ENCODE results near the gene CYBB.
A peak's percentile ranks its signal among the peaks of the same experiment; 100 is the strongest.

The CYBB gene

DNA sequence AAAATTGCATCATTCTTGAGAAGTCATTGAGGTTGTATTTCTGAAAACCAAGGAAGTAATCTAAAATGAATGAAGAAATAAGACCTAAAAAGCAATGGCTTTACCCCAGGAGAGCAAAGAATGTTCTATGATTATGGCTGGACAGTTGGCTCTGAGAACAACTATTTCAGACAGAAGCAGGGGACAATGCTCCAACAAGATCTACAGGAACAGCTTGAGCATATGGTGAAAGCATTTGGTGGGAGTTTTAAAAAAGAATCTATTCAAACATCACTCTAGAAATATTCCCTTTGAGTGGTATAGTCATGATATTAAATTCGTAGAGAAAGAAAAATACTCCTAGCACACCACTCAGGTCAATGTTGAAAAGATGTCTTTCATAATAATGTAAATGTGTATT is 40.8 kb downstream of the CYBB start:
- Histone ChIP-seq H3K27ac (ENCODE audit: low read depth, low read length) (no peak overlapping the region), H3K9me3 (ENCODE audit: control insufficient read depth in 5 of 5, low read length in 5 of 5) (no peaks in the 10 kb centered on the region), H3K36me3 (ENCODE audit: control insufficient read depth in 5 of 5, insufficient read depth in 5 of 5, low read length in 5 of 5) (no peaks in the 10 kb centered on the region), H3K4me1 (ENCODE audit: control insufficient read depth in 5 of 5, insufficient read depth in 5 of 5, low read length in 5 of 5) (peaks cover 0 to 2% (median 0%) of the 10 kb centered on the region in 5 donors), H3K9ac (ENCODE audit: low read length in 5 of 5) (no peak overlapping the region), H3K27me3 (ENCODE audit: control insufficient read depth in 5 of 5, insufficient read depth in 4 of 5, low read length in 5 of 5) (peaks cover 3 to 25% (median 9%) of the 10 kb centered on the region in 5 donors), H3K4me3 (ENCODE audit: low read depth in 1 of 5, low read length in 5 of 5) (no peak overlapping the region)

DNA sequence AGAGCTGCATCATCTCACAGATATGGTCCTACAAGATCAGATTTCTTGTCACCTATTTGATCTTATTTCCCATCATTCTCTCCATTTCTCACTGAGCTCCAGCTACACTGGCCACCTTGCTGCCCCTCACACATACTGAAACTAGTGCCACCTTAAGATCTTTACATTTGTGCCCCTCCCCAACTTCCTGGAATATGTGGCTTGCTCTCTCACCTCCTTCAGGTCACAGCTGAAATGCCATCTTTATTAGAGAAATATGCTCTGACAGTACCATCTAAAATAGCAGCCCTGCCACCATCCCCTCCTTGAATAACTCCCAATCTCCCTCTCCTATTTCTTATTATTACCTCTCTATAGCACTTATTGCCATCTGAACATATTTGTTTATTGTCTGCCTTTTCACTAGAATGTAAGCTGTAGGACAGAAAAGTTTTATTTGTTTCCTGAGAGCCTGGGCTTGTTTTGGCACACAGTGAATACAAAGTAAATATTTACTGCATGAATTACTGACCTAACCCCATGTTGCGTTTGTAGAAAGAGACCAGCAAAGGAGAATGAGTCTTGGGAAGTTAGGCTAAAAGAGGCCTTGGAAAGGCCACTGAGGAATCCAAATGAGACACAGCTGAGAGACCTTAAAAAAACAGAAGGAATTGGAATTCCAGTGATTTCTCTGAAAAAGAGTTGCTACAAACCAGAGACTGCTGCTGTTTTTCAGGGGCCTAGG is 44.8 kb downstream of the CYBB start:
- Histone ChIP-seq H3K27me3 (ENCODE audit: control insufficient read depth in 5 of 5, insufficient read depth in 4 of 5, low read length in 5 of 5) (peaks cover 2 to 10% (median 3%) of the 10 kb centered on the region in 5 donors), H3K4me1 (ENCODE audit: control insufficient read depth in 5 of 5, insufficient read depth in 5 of 5, low read length in 5 of 5) (no peaks in the 10 kb centered on the region)

DNA sequence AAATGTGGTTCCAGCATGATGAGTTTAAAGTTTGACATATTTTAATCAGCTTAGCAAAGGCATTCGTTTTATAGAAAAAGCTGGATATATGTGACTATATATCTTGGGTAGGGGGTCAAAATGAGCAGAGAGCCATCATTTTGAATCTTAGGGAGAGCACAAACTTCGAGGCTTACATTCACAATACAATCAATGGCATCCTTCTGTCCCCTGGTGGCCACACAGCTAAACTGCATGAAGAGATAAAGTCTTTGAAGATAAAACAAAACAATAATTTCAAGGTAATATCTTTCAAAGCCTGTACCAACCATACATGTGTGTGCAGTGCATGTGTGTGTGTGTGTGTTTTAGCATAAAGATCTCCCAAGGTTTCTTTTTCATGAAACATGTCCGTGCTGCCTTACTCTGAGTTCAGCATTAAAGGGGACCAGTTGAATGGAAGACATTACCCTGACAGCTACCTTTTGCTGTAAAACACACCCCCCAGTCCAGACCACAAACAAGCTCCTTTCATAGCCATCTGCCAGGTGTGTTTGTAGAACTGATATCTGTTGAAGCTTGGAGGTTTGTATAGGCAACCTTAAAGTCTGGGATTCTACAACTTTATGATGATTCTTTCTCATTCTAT is 45.5 kb downstream of the CYBB start:
- Histone ChIP-seq H3K9ac (ENCODE audit: low read length in 5 of 5) (no peak overlapping the region), H3K27me3 (ENCODE audit: control insufficient read depth in 5 of 5, insufficient read depth in 4 of 5, low read length in 5 of 5) (peaks cover 0 to 7% (median 2%) of the 10 kb centered on the region in 5 donors), H3K9me3 (ENCODE audit: control insufficient read depth in 5 of 5, low read length in 5 of 5) (no peaks in the 10 kb centered on the region), H3K4me3 (ENCODE audit: low read depth in 1 of 5, low read length in 5 of 5) (no peak overlapping the region), H3K36me3 (ENCODE audit: control insufficient read depth in 5 of 5, insufficient read depth in 5 of 5, low read length in 5 of 5) (no peaks in the 10 kb centered on the region), H3K4me1 (ENCODE audit: control insufficient read depth in 5 of 5, insufficient read depth in 5 of 5, low read length in 5 of 5) (no peaks in the 10 kb centered on the region), H3K27ac (ENCODE audit: low read depth, low read length) (no peak overlapping the region)

More for the DNA sequence above, 44.8 kb downstream of the CYBB start:
- no peaks in the 10 kb centered on the region for H3K36me3 ChIP-seq (ENCODE audit: control insufficient read depth in 5 of 5, insufficient read depth in 5 of 5, low read length in 5 of 5)
- no peak overlapping the region for H3K4me3 ChIP-seq (ENCODE audit: low read depth in 1 of 5, low read length in 5 of 5)
- no peak overlapping the region for H3K27ac ChIP-seq (ENCODE audit: low read depth, low read length)
- no peak overlapping the region for H3K9ac ChIP-seq (ENCODE audit: low read length in 5 of 5)
- H3K9me3 ChIP-seq (ENCODE audit: control insufficient read depth in 5 of 5, low read length in 5 of 5), result no peaks in the 10 kb centered on the region

DNA sequence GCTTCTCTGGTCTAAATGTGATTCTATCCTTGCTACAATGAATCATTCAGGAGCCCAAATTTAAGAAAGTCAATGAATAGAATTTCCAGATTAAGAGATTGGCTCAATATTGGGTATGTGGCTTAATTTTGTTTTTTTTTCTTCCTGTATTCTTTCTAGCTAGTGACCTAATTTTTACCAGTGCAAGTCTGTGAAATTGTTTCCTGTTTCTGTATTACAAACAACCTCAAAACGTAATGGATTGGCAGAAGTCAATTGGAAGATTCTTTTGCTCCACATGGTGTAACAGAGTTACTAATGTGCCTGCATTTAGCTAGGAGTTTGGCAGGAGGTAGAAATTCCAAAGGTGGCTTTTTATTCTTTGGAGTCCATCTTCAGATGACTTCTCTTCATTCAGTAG is 49.9 kb downstream of the CYBB start:
- Histone ChIP-seq H3K9ac (ENCODE audit: low read length in 5 of 5) (no peak overlapping the region), H3K27me3 (ENCODE audit: control insufficient read depth in 5 of 5, insufficient read depth in 4 of 5, low read length in 5 of 5) (no peaks in the 10 kb centered on the region)

DNA sequence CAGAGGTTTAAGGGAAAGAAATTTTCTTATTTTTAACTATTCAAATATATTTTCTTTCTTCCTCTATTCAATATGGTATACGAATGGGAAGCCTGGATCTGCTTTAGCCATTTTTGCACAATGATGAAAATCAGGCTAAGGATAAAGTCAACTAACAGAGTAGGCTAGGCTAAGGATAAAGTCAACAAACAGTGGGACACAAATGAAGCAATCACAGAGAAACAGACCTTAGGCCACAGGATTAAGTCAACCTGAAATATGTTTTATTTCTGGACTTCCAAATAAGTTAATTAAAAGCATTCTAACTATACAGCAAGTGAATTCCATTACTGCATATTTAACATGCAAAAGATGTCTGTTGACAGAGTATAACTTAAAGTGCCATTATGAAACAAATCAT is 50.5 kb downstream of the CYBB start:
- H3K4me1 ChIP-seq (ENCODE audit: control insufficient read depth in 5 of 5, insufficient read depth in 5 of 5, low read length in 5 of 5), result no peaks in the 10 kb centered on the region
- no peaks in the 10 kb centered on the region for H3K27me3 ChIP-seq (ENCODE audit: control insufficient read depth in 5 of 5, insufficient read depth in 4 of 5, low read length in 5 of 5)
- no peak overlapping the region for H3K4me3 ChIP-seq (ENCODE audit: low read depth in 1 of 5, low read length in 5 of 5)
- no peak overlapping the region for H3K9ac ChIP-seq (ENCODE audit: low read length in 5 of 5)
- no peaks in the 10 kb centered on the region for H3K36me3 ChIP-seq (ENCODE audit: control insufficient read depth in 5 of 5, insufficient read depth in 5 of 5, low read length in 5 of 5)
- H3K27ac ChIP-seq (ENCODE audit: low read depth, low read length), result no peak overlapping the region
- no peaks in the 10 kb centered on the region for H3K9me3 ChIP-seq (ENCODE audit: control insufficient read depth in 5 of 5, low read length in 5 of 5)

More for the DNA sequence above, 49.9 kb downstream of the CYBB start:
- Histone ChIP-seq H3K4me3 (ENCODE audit: low read depth in 1 of 5, low read length in 5 of 5) (no peak overlapping the region), H3K9me3 (ENCODE audit: control insufficient read depth in 5 of 5, low read length in 5 of 5) (no peaks in the 10 kb centered on the region), H3K36me3 (ENCODE audit: control insufficient read depth in 5 of 5, insufficient read depth in 5 of 5, low read length in 5 of 5) (no peaks in the 10 kb centered on the region), H3K27ac (ENCODE audit: low read depth, low read length) (no peak overlapping the region), H3K4me1 (ENCODE audit: control insufficient read depth in 5 of 5, insufficient read depth in 5 of 5, low read length in 5 of 5) (no peaks in the 10 kb centered on the region)

DNA sequence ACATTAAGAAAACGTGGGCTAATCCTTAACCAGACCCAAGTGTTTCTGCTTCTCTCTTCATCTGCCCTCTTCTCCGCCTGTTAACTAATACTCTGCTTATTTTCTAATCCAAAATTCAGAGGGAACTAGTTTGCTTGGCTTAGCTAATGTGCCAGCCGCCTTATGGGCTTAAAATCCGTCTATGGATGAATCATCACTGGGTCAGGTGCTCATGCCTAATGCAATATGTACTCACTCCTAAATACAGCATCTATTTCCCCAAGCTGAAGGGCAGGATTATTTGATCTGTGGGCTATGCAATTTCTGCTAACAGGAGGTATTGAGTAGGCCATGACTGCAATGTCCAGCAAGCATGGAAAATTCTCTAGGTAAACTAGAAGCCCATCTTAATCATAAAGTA is 55.1 kb downstream of the CYBB start:
- H3K4me3 ChIP-seq (ENCODE audit: low read depth in 1 of 5, low read length in 5 of 5), result no peak overlapping the region
- H3K4me1 ChIP-seq (ENCODE audit: control insufficient read depth in 5 of 5, insufficient read depth in 5 of 5, low read length in 5 of 5), result no peaks in the 10 kb centered on the region
- H3K27me3 ChIP-seq (ENCODE audit: control insufficient read depth in 5 of 5, insufficient read depth in 4 of 5, low read length in 5 of 5), result no peaks in the 10 kb centered on the region
- H3K27ac ChIP-seq (ENCODE audit: low read depth, low read length), result no peak overlapping the region
- H3K9ac ChIP-seq (ENCODE audit: low read length in 5 of 5), result no peak overlapping the region
- H3K9me3 ChIP-seq (ENCODE audit: control insufficient read depth in 5 of 5, low read length in 5 of 5), result no peaks in the 10 kb centered on the region
- peaks cover 3 to 5% (median 3%) of the 10 kb centered on the region in 5 donors for H3K36me3 ChIP-seq (ENCODE audit: control insufficient read depth in 5 of 5, insufficient read depth in 5 of 5, low read length in 5 of 5)

DNA sequence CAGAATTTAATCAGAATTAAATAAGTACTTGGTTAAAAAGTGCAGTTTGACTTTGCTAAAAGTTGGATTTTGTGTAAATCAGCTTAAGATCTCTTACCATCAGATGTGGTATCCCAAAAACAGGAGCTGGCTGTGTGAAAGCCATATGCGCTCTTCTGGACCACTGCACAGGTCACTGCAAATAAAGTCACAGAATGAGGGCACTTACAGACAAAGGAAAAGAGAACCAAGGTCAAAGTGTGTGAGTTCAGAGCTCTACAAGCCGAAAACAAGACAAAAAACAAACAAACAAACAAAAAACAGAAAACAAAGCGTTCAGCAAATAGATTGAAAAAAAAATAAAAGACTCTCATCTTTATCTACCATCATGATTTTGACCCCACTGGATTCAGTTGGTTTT is 61.1 kb downstream of the CYBB start:
- Histone ChIP-seq H3K9me3 (ENCODE audit: control insufficient read depth in 5 of 5, low read length in 5 of 5) (no peaks in the 10 kb centered on the region), H3K27me3 (ENCODE audit: control insufficient read depth in 5 of 5, insufficient read depth in 4 of 5, low read length in 5 of 5) (no peaks in the 10 kb centered on the region), H3K9ac (ENCODE audit: low read length in 5 of 5) (no peak overlapping the region), H3K36me3 (ENCODE audit: control insufficient read depth in 5 of 5, insufficient read depth in 5 of 5, low read length in 5 of 5) (peaks cover 5 to 9% (median 6%) of the 10 kb centered on the region in 5 donors), H3K4me3 (ENCODE audit: low read depth in 1 of 5, low read length in 5 of 5) (no peak overlapping the region), H3K27ac (ENCODE audit: low read depth, low read length) (no peak overlapping the region), H3K4me1 (ENCODE audit: control insufficient read depth in 5 of 5, insufficient read depth in 5 of 5, low read length in 5 of 5) (no peaks in the 10 kb centered on the region)

DNA sequence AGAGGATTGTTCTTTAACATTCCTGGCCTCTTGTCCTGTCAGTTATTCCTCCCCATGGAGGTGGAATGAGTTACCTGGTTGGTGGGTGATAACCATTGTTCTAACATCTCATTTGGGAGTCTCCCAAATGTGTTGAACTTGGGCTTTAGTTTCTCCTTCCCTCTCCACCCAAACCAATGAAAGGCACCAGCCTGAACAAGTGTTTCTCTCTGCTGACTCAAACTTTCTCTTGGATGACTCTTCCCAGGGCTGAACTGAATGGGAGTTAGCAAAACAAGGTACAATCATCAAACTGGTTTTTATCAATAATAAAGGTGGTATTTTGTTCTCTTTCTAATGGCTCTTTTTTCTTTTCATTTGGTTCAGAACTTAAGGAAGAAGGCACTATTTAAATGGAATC is 64.8 kb downstream of the CYBB start:
- Histone ChIP-seq H3K27ac (ENCODE audit: low read depth, low read length) (no peak overlapping the region), H3K27me3 (ENCODE audit: control insufficient read depth in 5 of 5, insufficient read depth in 4 of 5, low read length in 5 of 5) (peaks cover 0 to 4% (median 0%) of the 10 kb centered on the region in 5 donors), H3K4me3 (ENCODE audit: low read depth in 1 of 5, low read length in 5 of 5) (no peak overlapping the region), H3K36me3 (ENCODE audit: control insufficient read depth in 5 of 5, insufficient read depth in 5 of 5, low read length in 5 of 5) (peaks cover 0 to 6% (median 3%) of the 10 kb centered on the region in 5 donors), H3K4me1 (ENCODE audit: control insufficient read depth in 5 of 5, insufficient read depth in 5 of 5, low read length in 5 of 5) (peaks cover 0 to 4% (median 0%) of the 10 kb centered on the region in 5 donors), H3K9ac (ENCODE audit: low read length in 5 of 5) (no peak overlapping the region), H3K9me3 (ENCODE audit: control insufficient read depth in 5 of 5, low read length in 5 of 5) (no peaks in the 10 kb centered on the region)

DNA sequence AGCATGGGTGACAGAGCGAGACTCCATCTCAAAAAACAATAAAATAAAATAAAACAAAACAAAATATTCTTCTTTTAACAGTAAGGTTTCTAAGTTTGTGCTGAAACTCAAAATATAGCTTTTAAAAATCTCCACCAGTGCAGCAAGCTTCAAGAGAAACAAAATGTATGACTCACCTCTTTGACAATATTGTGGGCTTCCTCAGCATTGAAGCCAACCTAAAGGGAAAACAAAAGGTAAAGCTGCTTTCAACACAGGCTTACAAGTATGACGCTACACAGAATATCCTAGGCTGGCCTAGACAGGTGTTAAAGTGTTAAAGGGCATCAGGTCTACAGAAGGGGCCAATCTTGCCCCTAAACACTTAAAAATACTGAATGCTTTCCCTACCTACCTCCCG is 66.3 kb downstream of the CYBB start:
- no peaks in the 10 kb centered on the region for H3K9me3 ChIP-seq (ENCODE audit: control insufficient read depth in 5 of 5, low read length in 5 of 5)
- peaks cover 0 to 4% (median 0%) of the 10 kb centered on the region in 5 donors for H3K4me1 ChIP-seq (ENCODE audit: control insufficient read depth in 5 of 5, insufficient read depth in 5 of 5, low read length in 5 of 5)
- peaks cover 0 to 6% (median 0%) of the 10 kb centered on the region in 5 donors for H3K27me3 ChIP-seq (ENCODE audit: control insufficient read depth in 5 of 5, insufficient read depth in 4 of 5, low read length in 5 of 5)
- H3K4me3 ChIP-seq (ENCODE audit: low read depth in 1 of 5, low read length in 5 of 5), result no peak overlapping the region
- peak overlapping the region; percentile 41 for H3K27ac ChIP-seq (ENCODE audit: low read depth, low read length)
- peak overlapping the region in 1 of 5 donors; percentile 75 for H3K9ac ChIP-seq (ENCODE audit: low read length in 5 of 5)
- peaks cover 0 to 3% (median 2%) of the 10 kb centered on the region in 5 donors for H3K36me3 ChIP-seq (ENCODE audit: control insufficient read depth in 5 of 5, insufficient read depth in 5 of 5, low read length in 5 of 5)

DNA sequence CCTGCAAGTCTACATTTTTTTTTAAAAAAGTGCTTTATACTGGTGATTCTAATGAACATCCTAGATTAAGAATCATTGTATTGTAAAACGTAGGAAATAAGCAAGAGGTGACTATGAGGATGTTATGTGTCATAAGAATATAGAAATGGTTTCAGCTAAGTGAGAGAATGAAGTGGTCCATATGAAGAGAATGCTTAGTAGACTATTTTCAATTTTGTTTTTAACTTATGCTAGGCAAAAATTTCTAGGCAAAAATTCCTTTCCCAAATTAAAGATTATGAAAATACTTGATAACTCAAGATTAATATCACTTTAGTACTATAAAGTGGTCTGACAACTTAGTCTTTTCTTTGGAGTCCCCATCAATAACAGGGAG is 66.7 kb downstream of the CYBB start:
- peak overlapping the region in 3 of 5 donors; percentile 60 to 75 (median 73) for H3K9ac ChIP-seq (ENCODE audit: low read length in 5 of 5)
- H3K4me3 ChIP-seq (ENCODE audit: low read depth in 1 of 5, low read length in 5 of 5), result peak overlapping the region; percentile 17 to 75 (median 73)
- H3K27me3 ChIP-seq (ENCODE audit: control insufficient read depth in 5 of 5, insufficient read depth in 4 of 5, low read length in 5 of 5), result peaks cover 0 to 6% (median 0%) of the 10 kb centered on the region in 5 donors
- H3K4me1 ChIP-seq (ENCODE audit: control insufficient read depth in 5 of 5, insufficient read depth in 5 of 5, low read length in 5 of 5), result peaks cover 0 to 4% (median 0%) of the 10 kb centered on the region in 5 donors
- no peaks in the 10 kb centered on the region for H3K36me3 ChIP-seq (ENCODE audit: control insufficient read depth in 5 of 5, insufficient read depth in 5 of 5, low read length in 5 of 5)
- H3K9me3 ChIP-seq (ENCODE audit: control insufficient read depth in 5 of 5, low read length in 5 of 5), result no peaks in the 10 kb centered on the region
- H3K27ac ChIP-seq (ENCODE audit: low read depth, low read length), result peak overlapping the region; percentile 41
